HG02852 (cell line): ENCODE measurements around the gene ANKRD36.
"Not testable (repeated sequence)": the region's sequence is repeated elsewhere in the genome, so short reads cannot be mapped to it uniquely, and the experiment has no call there.

Experiments used
- ATAC-seq: cut with Tn5 transposase; IDR thresholded peaks from one replicate; pipeline ENCODE4 v1.9.1; 2021; ENCODE audit warnings: mild to moderate bottlenecking, moderate library complexity; ENCODE audit not compliant: unreplicated experiment

ANKRD36 gene

DNA sequence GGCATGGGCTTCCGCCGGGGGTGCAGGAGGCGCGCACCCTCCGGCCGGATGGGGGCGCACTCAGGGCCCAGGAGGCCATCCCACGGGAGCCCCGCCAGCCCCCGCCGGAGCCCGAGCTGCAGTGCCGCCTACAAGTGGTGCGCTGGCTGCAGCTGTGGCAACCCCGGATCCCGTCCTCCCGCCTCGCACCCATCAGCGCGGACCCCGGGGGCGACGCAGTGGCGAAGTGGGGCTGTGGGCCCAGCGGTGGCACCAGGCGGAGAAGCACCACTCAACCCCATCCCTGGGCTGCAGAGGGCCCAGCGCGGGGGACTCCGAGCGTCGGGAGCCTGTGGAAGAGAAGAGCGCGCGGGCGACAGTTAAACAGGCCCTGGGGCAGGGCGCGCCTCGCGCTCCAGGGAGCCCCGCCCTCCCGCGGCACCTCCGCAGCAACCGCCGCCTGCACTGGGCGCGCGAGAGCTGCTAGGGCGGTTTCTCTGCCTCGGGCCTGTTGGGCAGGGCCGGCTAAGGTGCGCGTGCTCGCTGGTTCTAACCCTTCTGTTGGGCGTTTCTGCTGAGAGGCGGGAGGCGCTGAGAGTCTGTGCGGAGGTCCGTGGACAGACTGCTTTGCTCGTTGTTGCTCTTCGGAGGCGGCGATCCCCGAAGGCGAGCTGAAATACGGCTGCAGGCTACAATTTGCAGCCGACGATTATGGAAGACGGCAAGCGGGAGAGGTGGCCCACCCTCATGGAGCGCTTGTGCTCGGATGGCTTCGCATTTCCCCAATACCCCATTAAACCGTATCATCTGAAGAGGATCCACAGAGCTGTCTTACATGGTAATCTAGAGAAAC lies at the start of gene ANKRD36:
ANKRD36 (plus strand) TSS at position 104 of the 832 bp plus-strand sequence; CDS start at position 691, 587 bp downstream.
- ATAC-seq: peak; percentile 90

DNA sequence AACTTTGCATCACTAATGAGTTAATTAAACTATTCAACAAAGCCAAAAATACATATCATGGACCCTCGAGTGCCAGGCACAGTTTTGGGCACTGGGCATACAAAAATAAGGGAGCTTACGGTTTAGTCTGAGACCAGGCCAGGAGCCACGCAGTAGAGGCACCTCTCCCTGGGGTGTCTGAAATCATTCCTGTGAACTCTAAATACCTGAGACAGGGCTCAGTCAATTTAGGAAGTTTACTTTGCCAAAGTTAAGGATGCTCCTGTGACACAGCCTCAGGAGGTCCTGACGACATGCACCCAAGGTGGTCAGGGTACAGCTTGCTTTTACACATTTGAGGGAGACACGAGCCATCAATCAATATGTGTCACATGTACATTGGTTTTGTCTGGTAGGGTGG lies 46.9 kb upstream of the ANKRD36 start:
- ATAC-seq: not testable (repeated sequence)

DNA sequence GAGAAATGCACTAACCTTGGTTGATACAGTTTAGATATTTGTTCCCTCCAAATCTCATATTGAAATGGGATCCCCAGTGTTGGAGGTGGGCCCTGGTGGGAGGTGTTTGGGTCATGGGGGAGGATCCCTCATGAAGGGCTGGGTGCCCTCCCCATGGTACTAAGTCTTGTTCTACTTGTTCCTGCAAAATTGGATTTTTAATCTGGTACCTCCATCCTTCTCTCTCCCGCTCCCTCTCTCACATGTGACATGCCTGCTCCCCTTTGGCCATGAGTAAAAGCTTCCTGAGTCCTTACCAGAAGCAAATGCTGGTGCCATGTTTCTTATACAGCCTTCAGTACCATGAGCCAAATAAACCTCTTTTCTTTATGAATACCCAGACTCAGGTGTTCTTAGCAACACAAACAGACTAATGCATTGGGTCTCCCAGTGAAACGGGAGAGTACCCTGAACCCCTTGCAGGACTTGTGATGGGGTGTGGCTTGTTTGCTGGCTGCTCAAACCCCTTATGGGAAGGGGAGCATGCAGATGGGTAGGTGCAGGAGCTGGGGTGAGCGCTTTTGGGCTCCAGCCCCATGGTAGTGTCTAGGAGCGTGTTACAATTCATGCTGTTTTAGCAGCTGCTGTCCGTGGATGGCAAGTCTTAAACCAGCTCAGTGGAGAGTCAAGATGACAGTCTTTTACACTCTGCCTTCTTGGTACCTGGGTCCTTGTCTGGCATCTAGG lies 45.5 kb upstream of the ANKRD36 start:
- no peak for ATAC-seq

DNA sequence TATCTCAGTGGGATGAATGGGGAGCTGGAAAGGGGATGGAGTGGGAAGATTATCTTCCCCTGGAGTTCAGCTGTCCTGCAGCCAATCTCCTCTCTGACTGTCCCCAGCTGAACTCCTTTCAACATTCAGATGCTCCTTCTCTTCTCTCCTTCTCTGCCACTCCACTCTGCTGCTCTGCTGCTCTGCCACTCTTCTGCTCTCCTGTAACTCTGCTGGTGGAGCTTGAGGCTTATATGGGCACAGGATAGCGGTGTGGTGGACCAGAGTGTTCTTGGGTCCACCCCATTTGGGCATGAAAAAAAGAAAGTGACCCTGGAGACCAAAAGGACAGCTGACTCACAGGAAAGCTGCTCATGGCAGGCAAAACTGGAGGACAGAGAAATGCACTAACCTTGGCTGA lies 44.9 kb upstream of the ANKRD36 start:
- no peak for ATAC-seq

- ATAC-seq: not testable (repeated sequence)
These were observed 44.2 kb upstream of the ANKRD36 start for GRCh38 chr2:97068722-97069121.

DNA sequence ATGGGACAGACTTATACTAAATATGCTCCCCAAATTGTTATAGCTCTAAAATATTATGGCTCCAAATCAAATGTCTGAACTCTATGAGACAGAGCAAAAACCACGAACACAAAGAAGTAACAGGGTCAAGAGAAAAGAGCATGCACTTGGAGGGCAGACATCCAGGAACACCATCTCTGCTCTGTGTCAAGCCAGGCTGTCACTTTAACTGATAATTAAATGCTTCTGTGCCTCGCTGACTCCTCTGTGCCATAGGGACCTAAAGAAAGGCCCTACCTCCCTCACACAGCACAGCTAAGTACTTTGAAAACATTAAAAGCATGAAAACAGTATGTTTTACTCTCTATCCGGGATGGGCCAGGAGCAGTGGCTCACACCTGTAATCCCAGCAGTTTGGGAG lies 42.0 kb upstream of the ANKRD36 start:
- ATAC-seq: not testable (repeated sequence)

DNA sequence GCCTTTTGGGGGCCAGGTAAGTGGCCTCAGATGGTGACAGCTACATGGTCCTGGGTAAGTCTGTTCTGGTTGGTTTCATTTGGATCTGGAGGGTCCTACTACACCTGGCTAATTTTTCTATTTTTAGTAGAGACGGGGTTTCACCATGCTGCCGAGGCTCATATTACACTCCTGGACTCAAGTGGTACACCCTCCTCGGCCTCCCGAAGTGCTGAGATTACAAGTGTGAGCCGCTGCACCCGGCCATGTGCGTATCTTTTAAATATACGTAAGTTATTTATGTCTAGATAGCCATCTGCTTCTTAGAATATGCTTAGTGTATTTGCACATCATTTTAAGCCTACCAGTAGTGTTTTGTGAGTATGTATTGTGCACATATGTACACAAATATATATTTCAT lies 35.7 kb upstream of the ANKRD36 start:
- not testable (repeated sequence) for ATAC-seq

DNA sequence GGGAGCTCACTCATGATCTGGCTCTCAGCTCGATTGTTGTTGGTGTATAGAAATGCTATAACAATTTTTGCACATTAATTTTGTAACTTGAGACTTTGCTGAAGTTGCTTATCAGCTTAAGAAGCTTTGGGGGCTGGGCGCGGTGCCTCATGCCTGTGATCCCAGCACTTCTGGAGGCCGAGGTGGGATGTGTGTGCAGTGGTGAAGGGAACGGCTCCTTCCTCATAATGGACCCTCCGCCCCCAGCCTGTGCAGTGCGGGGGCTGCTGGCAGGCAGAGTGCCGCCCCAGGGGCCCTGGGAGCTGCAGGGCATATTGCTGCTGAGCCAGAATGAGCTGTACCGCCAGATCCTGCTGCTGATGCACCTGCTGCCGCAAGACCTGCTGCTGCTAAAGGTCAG lies 32.1 kb upstream of the ANKRD36 start:
- ATAC-seq: not testable (repeated sequence)

GRCh38 chr2:97082206-97082605 lies 30.7 kb upstream of the ANKRD36 start:
- ATAC-seq: not testable (repeated sequence)

GRCh38 chr2:97083516-97083915 lies 29.4 kb upstream of the ANKRD36 start:
- not testable (repeated sequence) for ATAC-seq

GRCh38 chr2:97085093-97085492 lies 27.9 kb upstream of the ANKRD36 start:
- not testable (repeated sequence) for ATAC-seq

DNA sequence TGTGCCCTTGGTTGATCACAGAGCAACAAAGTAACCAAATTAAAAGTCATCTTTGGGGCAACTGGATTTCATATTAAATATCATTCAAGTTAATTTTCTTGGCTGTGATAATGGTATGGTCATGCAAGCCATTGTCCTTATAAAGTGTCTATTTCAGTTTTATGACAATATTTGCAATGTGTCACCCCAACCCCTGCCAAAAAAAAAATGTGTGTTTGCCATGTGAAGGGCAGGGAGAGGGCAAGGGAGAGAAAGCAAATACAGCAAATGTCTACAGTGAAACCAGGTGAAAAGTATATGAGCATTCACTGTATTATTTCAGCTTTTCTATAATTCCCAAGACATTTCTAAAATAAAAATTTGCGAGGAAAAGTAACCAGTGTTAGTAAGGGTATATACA lies 24.2 kb upstream of the ANKRD36 start:
- ATAC-seq: not testable (repeated sequence)

DNA sequence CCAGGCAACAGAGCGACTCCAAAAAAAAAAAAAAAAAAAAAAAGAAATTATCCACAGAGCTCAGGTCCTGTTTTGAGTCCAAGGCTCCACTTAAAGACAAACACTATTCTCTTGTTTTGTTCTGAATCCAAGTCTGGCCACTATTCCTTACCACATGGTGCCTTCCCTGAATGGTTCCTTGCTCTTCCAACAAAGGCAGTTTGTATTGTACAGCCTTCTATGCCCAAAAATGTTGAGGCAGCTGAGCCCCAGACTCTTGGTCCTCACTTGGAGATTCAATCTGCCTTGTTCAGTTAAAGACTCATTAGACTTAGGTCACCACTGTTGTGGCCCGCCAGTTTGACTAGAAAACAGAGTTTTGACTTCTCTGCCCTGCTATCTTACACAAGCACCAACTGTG lies 20.0 kb upstream of the ANKRD36 start:
- ATAC-seq: not testable (repeated sequence)

DNA sequence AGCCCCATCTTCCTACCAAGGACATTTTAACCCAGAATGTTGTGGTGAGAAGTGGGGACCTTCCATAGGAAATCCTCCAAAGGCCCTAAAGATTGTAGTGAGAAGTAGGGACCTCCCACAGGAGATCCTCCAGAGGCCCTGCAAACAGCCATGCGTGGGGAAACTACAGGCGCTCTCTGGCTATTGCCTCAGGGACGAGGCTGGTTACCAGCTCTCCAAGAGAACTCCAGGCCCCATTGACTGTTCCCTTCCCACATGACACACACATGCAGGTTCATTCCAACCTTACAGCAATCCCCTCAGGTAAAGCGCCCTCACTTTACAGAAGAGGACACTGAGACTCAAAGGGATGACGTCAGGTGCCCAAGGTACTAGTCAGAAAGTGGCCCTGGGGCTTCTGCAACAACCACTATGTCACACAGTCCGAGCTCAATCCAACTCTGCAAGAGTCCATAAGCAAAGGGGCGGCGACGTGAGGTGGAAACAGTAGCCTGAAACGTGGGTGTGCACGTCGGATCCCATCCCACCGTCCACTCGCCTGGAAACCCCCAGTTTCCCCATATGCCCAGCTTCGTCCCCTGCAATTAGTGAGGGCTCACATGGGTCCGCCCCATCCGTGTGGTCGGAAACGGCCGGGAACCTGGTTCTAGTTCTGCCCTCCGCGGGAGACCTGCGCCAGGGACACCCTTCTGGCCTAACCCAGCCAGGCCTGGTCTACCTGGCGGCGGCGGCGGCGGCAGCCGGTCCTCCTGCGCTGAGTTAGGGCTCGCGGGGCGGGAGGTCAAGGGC lies 18.8 kb upstream of the ANKRD36 start:
- ATAC-seq: peak; percentile 49

DNA sequence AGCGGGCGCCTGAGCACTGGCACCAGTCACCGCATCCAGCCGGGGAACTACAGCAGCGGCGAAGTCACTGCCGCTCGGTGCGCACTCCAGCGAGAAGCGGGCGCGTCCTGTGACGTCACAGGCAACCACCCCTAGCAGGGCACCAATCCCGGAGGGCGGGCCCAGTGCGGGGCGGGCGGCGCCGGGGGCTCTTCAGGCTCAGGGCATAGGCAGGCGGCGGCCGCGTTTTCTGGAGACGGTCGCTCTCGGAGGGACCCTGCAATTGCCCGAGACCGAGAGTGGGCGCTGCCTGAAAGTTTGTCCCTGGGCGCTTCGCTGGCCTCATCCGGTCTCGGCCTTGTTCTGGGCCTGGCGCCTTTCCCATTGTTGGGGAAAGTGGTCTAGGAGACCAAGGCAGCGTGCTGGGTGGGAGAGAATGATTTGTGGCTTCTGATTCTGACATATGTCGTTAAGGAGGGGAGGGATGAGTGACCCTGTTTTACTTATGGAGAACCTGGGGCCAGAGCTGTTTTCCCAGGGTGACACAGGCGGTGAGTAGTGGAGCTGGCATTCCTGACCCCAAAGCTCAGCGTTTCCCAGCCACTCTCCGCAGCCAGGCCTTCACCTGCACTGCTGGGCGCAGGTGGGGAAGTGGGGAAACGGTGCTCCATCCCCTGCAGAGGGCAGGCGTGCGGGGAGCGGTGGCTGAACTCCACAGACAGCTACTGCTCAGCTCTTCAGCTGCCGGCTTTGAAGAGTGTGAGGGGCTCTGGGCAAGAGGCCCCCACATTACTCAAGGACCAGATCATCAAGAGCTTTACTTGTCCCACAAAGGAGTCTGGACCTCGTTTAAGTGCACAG lies 18.0 kb upstream of the ANKRD36 start, which contains the start of gene FAHD2B:
FAHD2B (minus strand) TSS at position 111 of the 840 bp plus-strand sequence. CDS start 3,176 bp downstream, outside the sequence.
- peak; percentile 86 for ATAC-seq

DNA sequence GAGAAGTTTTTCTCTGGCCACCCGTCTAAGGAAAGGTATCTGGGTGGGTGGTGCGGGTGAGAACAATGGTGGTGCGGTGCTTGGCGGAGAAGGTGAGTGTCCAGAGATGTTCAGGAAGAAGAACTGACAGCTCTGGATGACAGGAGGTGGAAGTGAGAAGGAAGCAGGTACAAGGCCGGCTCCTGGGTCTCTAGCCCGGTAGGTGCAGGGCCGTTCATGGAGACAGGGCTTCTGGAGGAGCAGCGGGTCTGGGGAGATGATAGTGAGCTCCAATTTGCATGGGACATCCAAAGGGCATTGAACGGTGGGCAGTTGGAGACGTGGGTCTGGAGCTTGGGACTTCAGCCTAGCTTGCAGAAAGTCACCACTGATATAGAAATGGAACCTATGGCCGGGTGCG lies 17.3 kb upstream of the ANKRD36 start:
- ATAC-seq: no peak

GRCh38 chr2:97098786-97099372 lies 14.1 kb upstream of the ANKRD36 start:
- not testable (repeated sequence) for ATAC-seq

DNA sequence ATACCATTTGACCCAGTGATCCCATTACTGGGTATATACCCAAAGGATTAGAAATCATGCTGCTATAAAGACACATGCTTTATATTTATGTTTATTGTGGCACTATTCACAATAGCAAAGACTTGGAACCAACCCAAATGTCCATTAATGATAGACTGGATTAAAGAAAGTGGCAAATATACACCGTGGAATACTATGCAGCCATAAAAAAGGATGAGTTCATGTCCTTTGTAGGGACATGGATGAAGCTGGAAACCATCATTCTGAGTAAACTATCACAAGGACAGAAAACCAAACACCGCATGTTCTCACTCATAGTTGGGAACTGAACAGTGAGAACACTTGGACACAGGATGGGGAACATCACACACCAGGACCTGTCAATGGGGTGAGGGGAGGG lies 6.1 kb upstream of the ANKRD36 start:
- ATAC-seq: not testable (repeated sequence)

- not testable (repeated sequence) for ATAC-seq
These were observed 1.7 kb upstream of the ANKRD36 start for GRCh38 chr2:97111246-97111645.
